T-helper 17 cell (primary cell): ENCODE results near the gene TEX13C. TPM values are rescaled to one million over a fixed set of nuclear protein-coding genes. Genes with fewer than 3 reads are reported as not detected.
A peak's percentile ranks its signal among the peaks of the same experiment; 100 is the strongest.
"Not testable (repeated sequence)": the region's sequence is repeated elsewhere in the genome, so short reads cannot be mapped to it uniquely, and the experiment has no call there.

Source experiments
- ATAC-seq: fragments of 150-1000 bp; cut with Tn5 transposase; 2 replicates; pipeline ENCODE4 v1.10.0; 2021; ENCODE audit warnings: mild to moderate bottlenecking, moderate library complexity
- DNase-seq, 3 donors: peaks; one replicate each; pipeline versions ENCODE4 v3.0.0 to v3.0.0-alpha.2; 2020 to 2021
- H3K9me3 ChIP-seq: one replicate; pipeline ENCODE4 v1.7.0; 2013; ENCODE audit warnings: low read length, mild to moderate bottlenecking; ENCODE audit not compliant: control insufficient read depth, poor library complexity, severe bottlenecking
- H3K27ac Mint-ChIP-seq: one replicate; pipeline ENCODE4 v1.8.0; 2022; ENCODE audit warnings: mild to moderate bottlenecking, moderate library complexity, mixed read lengths
- H3K27me3 Mint-ChIP-seq: one replicate; pipeline ENCODE4 v1.8.0; 2022; ENCODE audit warnings: mixed read lengths
- H3K36me3 Mint-ChIP-seq: one replicate; pipeline ENCODE4 v1.8.0; 2022; ENCODE audit warnings: low read depth, mixed read lengths
- H3K4me1 Mint-ChIP-seq: one replicate; pipeline ENCODE4 v1.8.0; 2022; ENCODE audit warnings: mild to moderate bottlenecking, mixed read lengths
- H3K4me3 Mint-ChIP-seq: one replicate; pipeline ENCODE4 v1.8.0; 2022; ENCODE audit warnings: mild to moderate bottlenecking, moderate library complexity, mixed read lengths
- total RNA-seq, 4 donors: library from RNA in 2 of 4; stranded (reverse) in 2 of 4; gene quantifications; one replicate each; pipeline ENCODE4 v1.2.3 and lab custom pipeline; 2022 to 2026

TEX13C gene
- total RNA-seq (not detected), total RNA-seq (lab: John Stamatoyannopoulos, UW) (0 reads per million in 2 donors)

DNA sequence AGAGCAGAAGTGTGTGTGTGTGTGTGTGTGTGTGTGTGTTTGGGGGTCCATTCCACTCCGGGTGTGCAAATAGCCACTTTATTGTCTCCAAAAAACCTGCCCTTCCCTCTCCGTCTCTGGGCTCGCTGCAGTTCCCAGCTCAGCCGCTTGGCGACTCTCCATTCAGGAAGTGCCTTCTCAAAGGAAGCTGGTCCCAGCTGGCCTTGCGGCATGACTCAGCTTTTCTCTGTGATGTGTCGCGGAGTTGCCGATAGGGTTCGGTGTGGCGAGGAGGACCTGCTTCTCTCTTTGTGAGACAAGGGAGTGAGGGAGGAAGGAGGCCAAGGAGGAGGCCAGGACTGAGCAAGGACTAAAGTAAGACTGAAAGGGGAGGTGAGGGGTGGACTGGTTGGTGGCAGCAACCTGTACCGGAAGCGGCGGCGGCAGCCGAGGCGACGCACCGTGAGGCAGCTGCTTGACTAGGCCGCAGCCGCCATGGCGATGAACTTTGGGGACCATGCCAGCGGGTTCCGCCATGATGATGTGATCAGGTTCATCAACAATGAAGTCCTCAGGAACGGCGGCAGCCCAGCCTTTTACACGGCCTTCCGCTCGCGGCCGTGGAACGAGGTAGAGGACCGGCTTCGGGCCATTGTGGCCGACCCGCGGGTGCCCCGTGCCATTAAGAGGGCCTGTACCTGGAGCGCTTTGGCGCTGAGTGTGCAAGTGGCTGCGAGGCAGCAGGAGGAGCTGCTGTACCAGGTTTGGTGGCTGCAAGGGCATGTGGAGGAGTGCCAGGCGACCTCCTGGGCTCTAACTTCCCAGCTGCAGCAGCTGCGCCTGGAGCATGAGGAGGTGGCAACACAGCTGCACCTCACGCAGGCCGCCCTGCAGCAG, at the start of gene TEX13C:
TSS of gene TEX13C (plus strand) at position 226 of the 876 bp plus-strand sequence. CDS start at position 475, 249 bp downstream.
- H3K4me3 Mint-ChIP-seq = no peak within 1 kb of the TSS
- H3K27ac Mint-ChIP-seq = no peak within 1 kb of the TSS
- ATAC-seq = no peak

DNA sequence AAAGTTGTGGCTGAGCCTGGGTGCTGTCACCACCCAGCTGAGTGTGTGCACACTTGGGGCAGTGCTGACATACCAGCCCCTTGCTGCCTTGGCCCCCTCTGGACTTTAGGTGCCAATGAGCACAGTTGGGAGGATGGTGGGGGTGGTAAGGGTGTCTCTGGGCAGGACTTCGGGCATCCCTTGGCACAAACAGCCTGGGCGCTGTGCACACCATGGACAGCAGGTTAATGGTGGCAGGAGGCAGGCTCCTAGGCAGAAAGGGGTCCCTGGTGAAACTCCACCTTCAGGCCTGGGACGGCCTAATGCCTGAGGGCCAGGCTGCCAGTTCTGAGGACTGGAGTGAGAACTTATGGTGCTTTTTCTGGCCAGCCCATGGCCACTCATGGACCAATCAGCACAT, 32.4 kb upstream of the TEX13C start:
- no peak for ATAC-seq
- Mint-ChIP-seq H3K27ac (no peak overlapping the region), H3K4me1 (no peaks in the 10 kb centered on the region), H3K27me3 (no peaks in the 10 kb centered on the region), H3K4me3 (no peak overlapping the region), H3K36me3 (no peaks in the 10 kb centered on the region)
- no peaks in the 10 kb centered on the region for H3K9me3 ChIP-seq
- DNase-seq = no peak

More for the DNA sequence above, at the start of gene TEX13C:
- H3K9me3 ChIP-seq = no peaks in the 10 kb centered on the region
- Mint-ChIP-seq H3K4me1 (no peaks in the 10 kb centered on the region), H3K27me3 (no peaks in the 10 kb centered on the region), H3K36me3 (no peaks in the 10 kb centered on the region)
- no peak for DNase-seq

DNA sequence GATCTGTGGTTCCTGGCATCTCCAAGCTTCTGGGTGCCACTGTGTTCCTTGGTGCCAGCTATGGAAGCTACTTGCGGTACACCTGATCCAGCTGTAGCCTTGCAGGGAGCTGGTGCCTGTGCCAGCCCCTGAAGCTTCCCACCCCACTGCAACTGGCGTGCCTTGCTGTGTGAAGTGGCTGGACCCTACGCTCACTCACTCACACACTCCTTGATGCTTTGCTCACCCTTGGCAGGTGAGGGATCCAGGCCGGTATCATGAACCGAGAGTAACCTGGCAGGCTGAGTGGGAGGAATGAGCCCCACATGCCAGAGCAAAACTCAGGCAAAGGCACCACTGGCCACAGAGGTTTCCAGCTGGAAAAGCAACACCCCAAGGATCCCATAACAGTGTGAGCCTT, 31.3 kb upstream of the TEX13C start:
- ATAC-seq = no peak
- Mint-ChIP-seq H3K4me1 (no peaks in the 10 kb centered on the region), H3K27ac (no peak overlapping the region), H3K4me3 (no peak overlapping the region), H3K36me3 (no peaks in the 10 kb centered on the region), H3K27me3 (no peaks in the 10 kb centered on the region)
- DNase-seq = no peak
- no peaks in the 10 kb centered on the region for H3K9me3 ChIP-seq

DNA sequence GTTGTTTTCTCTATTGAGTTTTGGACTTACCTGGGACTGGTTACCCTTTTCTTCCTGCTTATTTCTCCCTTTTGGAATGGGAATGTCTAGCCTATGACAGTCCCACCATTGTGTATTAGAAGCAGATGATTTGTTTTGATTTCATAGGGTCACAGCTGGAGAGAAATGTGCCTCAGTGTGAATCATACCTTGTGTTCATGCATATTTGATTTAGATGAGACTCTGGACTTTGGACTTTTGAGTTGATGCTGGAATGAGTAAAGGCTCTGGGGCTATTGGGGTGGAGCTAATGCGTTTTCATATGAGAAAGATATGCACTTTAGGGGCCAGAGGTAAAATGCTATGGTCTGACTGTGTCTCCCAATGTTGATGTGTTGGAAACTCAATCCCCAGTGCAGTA, 30.5 kb upstream of the TEX13C start:
- no peaks in the 10 kb centered on the region for H3K27me3 Mint-ChIP-seq
- no peaks in the 10 kb centered on the region for H3K36me3 Mint-ChIP-seq
- no peak overlapping the region for H3K27ac Mint-ChIP-seq
- ATAC-seq (no peak), DNase-seq (no peak)
- no peak overlapping the region for H3K4me3 Mint-ChIP-seq
- H3K9me3 ChIP-seq = no peaks in the 10 kb centered on the region
- H3K4me1 Mint-ChIP-seq = peaks cover 2% of the 10 kb centered on the region

DNA sequence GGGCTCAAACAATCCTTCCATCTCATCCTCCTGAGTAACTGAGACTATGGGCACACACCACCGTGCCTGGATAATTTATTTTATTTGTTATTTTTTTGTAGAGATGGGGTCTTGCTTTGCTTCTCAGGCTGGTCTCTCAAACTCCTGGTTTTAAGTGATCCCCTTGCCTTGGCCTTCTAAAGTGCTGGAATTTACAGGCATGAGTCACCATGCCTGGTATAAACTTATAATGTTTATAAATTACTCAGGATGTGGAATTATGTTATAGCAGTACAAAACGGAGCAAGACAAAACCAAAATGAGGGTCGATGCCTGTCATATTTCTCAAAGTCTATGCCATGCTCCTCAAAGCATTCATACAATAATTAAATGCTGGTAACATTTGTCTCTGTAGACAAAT, 29.8 kb upstream of the TEX13C start:
- DNase-seq (no peak), ATAC-seq (no peak)
- Mint-ChIP-seq H3K27ac (no peak overlapping the region), H3K4me3 (no peak overlapping the region), H3K4me1 (peaks cover 7% of the 10 kb centered on the region), H3K36me3 (no peaks in the 10 kb centered on the region), H3K27me3 (no peaks in the 10 kb centered on the region)
- no peaks in the 10 kb centered on the region for H3K9me3 ChIP-seq

DNA sequence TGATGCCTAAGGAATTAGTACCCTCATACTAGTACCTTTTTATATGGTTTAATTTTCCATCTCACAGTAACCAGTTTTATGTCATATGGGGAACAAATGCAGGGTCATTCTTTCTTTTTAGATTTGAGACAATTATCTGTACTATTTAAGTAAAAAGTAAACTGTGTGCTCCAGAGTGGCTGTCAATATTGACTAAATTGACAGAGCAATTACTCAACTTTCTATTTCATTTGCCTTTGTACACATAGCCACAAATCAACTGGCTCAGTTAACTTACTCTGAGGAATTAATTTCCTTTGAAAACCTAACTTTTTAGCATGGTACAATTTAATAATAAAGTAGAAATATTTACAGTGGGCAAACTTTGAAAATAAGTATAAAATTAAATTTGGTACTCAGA, 28.5 kb upstream of the TEX13C start:
- ATAC-seq = no peak

DNA sequence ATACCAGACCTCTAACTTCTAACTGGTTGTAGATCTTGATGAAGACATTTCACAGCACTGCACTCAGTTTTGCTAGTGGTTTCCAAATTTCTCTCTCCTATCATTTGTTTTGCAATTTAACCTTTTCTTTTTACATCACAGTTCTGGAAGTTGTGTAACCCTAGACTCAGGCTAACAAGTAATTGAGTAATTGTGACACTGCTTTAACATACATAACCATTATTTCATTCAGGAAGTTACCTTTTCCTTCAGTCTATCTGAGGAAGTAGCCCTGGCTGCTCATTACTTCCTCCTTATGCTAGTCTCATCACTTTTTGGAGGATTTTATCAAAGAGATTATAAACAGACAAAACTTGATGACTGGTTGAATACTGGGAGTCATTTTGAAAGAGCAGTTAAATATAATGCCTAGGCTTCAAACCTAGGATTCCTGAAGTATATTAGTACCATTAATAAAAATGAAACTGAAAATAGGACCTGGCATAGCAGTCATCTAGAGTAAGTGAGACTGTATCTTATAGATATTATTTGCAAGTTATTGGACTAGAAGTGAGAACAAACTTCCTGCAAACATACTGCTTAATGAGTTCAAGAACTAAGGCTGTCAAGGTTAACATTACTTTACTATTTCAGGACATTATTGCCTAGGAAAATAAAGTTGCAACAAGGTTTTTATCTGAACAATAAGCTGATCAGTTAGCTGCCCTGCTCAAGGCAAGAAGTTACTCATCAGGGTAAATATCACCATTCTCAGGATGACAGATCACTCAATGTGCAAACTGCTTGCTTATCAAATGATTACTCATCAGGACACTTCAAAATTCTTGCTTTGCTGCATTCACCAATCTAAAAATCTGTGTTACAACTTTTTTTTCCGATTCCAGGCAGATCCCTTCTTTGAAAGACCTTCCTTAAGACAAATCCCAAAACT, 25.6 kb upstream of the TEX13C start:
- Mint-ChIP-seq H3K36me3 (no peaks in the 10 kb centered on the region), H3K27me3 (no peaks in the 10 kb centered on the region), H3K27ac (no peak overlapping the region), H3K4me3 (peak overlapping the region; percentile 25), H3K4me1 (peaks cover 12% of the 10 kb centered on the region)
- no peaks in the 10 kb centered on the region for H3K9me3 ChIP-seq
- no peak for ATAC-seq
- no peak for DNase-seq

More for the DNA sequence above, 28.5 kb upstream of the TEX13C start:
- H3K27ac Mint-ChIP-seq = no peak overlapping the region
- no peaks in the 10 kb centered on the region for H3K27me3 Mint-ChIP-seq
- H3K4me3 Mint-ChIP-seq = no peak overlapping the region
- H3K9me3 ChIP-seq = no peaks in the 10 kb centered on the region
- H3K4me1 Mint-ChIP-seq = peaks cover 12% of the 10 kb centered on the region
- DNase-seq = no peak
- no peaks in the 10 kb centered on the region for H3K36me3 Mint-ChIP-seq

DNA sequence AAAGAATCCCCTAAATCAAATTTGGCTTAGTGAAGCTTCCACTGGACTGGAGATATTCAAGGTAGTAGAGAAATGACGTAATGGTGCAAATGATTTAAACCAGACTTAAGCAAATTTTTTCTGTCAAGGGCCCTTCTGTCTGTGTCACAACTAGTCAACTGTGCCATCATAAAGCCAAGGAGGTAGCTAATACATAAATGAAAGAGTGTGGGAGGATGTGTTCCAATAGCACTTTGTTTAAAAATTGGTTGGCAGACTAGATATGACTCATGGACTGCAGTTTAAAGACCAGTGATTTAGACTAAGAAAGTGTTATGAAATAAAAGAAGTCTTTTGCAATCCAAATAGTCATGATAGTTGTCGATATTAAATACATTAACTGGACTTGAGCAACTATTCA, 24.3 kb upstream of the TEX13C start:
- no peaks in the 10 kb centered on the region for H3K9me3 ChIP-seq
- peaks cover 12% of the 10 kb centered on the region for H3K4me1 Mint-ChIP-seq
- H3K36me3 Mint-ChIP-seq = no peaks in the 10 kb centered on the region
- H3K27ac Mint-ChIP-seq = no peak overlapping the region
- ATAC-seq (no peak), DNase-seq (no peak)
- no peaks in the 10 kb centered on the region for H3K27me3 Mint-ChIP-seq
- no peak overlapping the region for H3K4me3 Mint-ChIP-seq

DNA sequence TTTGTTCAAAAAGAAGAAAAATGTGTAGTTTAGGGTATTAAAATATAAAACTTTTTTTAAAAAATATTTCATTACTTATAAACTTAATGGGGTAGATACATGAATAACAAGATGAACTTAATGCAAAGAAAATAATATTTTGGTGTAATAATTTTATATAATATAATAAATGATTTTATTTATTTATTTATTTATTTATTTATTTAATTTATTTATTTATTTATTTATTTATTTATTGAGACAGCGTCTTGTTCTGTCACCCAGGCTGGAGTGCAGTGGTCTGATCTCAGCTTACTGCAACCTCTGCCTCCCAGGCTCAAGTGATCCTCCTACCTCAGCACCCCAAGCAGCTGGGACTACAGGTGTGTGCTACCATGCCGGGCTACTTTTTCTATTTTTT, 20.8 kb upstream of the TEX13C start:
- Mint-ChIP-seq H3K27me3 (no peaks in the 10 kb centered on the region), H3K36me3 (no peaks in the 10 kb centered on the region), H3K4me3 (no peak overlapping the region), H3K27ac (no peak overlapping the region), H3K4me1 (peaks cover 11% of the 10 kb centered on the region)
- ATAC-seq = no peak
- no peak for DNase-seq
- no peaks in the 10 kb centered on the region for H3K9me3 ChIP-seq

DNA sequence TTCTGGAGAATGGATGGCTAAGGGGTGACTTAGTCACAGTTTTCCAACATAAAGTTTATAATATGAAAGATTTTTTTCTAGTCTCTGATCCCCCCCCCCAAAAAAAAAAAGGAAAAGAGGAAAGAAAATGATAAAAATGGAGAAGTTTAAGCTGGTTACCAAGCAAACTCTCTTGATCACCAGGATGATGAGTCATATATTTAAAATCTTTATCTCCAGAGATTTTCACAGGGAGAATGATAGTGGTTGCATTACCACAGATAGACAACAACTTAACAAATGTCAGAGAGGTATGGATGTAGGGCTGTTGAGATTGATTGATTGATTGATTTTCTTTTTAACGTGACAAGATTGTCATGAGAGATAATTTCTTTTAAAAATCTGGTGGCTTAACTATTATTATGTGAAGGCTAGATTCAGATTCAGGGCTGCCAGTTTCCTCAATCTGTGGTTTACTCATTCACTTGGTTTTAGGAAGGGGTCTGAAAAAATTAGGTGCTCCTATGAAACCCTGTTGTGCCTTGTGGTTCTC, 13.3 kb upstream of the TEX13C start:
- H3K4me3 Mint-ChIP-seq = no peak overlapping the region
- H3K4me1 Mint-ChIP-seq = no peaks in the 10 kb centered on the region
- no peak for ATAC-seq
- no peaks in the 10 kb centered on the region for H3K36me3 Mint-ChIP-seq
- DNase-seq = no peak
- H3K27ac Mint-ChIP-seq = no peak overlapping the region
- H3K9me3 ChIP-seq = no peaks in the 10 kb centered on the region
- peaks cover 6% of the 10 kb centered on the region for H3K27me3 Mint-ChIP-seq

DNA sequence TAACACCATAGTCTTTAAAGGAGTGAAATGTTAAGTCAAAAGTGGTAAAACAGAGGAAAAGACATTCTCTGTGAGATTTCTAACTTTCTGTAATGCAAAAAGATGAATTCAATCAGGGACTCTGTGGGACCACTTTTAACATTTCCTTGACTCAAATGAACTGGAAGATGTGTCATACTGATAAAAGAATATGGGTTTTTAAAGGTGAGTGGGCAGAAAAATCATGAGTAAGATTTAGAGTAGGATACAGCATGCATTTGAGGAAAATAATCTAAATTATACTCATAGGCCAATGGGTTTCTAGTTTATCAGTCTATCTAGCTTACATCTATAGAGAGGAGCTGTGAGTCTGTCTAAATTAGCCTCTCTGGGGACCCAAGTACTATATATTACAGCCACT, 11.0 kb upstream of the TEX13C start:
- Mint-ChIP-seq H3K4me1 (no peaks in the 10 kb centered on the region), H3K36me3 (no peaks in the 10 kb centered on the region), H3K27ac (no peak overlapping the region), H3K27me3 (peaks cover 6% of the 10 kb centered on the region), H3K4me3 (no peak overlapping the region)
- H3K9me3 ChIP-seq = no peaks in the 10 kb centered on the region
- ATAC-seq (no peak), DNase-seq (no peak)

DNA sequence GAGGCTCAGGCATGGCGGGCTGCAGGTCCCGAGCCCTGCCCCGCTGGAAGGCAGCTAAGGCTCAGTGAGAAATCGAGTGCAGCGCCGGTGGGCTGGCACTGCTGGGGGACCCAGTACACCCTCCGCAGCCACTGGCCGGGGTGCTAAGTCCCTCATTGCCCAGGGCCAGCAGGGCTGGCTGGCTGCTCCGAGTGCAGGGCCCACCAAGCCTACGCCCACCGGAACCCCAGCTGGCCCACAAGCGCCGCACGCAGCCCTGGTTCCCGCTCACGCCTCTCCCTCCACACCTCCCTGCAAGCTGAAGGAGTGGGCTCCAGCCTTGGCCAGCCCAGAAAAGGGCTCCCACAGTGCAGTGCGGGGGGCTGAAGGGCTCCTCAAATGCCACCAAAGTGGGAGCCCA, 505 bp upstream of the TEX13C start:
- not testable (repeated sequence) for H3K27me3 Mint-ChIP-seq, H3K27ac Mint-ChIP-seq, DNase-seq, ATAC-seq, H3K9me3 ChIP-seq, H3K36me3 Mint-ChIP-seq, H3K4me3 Mint-ChIP-seq, H3K4me1 Mint-ChIP-seq

DNA sequence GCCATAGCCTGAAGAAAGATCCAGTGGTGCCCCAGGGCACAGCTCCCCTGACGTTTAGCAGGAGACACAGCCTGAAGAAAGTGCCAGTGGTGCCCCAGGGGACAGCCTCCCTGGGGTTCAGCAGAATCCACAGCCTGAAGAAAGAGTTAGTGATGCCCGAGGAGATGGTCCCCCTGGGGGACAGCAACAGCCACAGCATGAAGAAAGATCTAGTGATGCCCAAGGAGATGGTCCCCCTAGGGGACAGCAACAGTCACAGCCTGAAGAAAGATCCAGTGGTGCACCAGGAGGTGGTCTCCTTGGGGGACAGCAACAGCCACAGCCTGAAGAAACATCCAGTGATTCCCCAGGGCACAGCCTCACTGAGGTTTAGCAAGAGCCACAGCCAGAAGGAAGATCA, 2.8 kb downstream of the TEX13C start:
- DNase-seq (no peak), ATAC-seq (no peak)
- Mint-ChIP-seq H3K4me3 (no peak overlapping the region), H3K27me3 (no peaks in the 10 kb centered on the region), H3K27ac (no peak overlapping the region), H3K4me1 (no peaks in the 10 kb centered on the region), H3K36me3 (no peaks in the 10 kb centered on the region)
- H3K9me3 ChIP-seq = no peaks in the 10 kb centered on the region
